Fibroblast of skin of right biceps (primary cell): Measurements from ENCODE around the gene ADPGK.

ENCODE experiments used
- DNase-seq: peaks from one replicate; pipeline ENCODE4 v3.0.0-alpha.2; 2013

Gene ADPGK

DNA sequence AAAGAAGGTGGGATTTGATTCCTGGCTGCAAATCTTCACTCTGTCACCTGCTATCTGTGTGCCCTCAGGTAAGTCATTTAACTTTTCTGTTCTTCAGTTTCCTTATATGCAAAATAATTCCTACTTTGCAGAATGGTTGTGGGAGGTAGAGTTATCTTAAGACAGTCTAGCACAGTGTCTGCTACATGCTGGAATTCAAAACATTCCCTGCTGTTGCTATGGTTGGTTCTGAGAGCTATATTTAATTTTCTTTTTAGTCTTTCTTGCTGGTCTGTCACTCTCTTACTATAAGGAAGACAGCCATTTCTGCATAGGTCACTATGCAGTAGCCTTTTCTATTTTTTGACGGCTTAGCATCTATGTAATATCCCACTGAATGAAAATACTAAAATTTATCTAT lies 4.0 kb upstream of the ADPGK start:
- no peak for DNase-seq

DNA sequence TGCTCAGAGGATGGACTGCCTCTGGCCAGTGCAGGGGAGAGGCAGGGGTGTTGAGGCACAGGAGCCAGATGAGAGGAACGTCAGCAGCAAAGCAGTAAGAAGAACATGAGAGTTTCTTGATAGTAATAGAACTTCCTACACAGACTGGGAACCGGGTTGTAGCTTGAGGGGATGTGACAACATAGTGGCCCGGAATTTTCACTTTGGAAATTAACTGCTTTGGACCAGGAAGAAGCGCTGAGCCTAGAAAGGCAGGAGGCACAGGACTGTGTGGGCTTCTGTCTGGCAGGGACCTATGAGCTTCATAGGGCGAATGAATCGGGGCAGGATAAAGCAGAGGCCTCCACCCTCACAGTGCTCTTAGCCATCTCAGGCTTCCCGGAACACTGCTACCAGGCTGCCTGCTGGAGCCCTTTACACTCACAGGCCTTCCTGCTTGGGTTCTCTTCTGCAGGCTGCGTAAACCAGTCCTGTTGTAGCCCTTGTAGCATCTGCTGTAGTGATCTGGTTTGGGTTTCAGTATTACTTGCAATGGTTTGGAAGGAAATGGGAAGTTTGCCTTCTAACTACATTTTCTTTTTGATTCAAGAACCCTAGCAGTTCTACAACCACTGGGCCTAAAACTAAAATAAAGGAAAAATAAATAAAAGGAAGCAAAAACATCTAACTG lies 3.3 kb upstream of the ADPGK start:
- no peak for DNase-seq

DNA sequence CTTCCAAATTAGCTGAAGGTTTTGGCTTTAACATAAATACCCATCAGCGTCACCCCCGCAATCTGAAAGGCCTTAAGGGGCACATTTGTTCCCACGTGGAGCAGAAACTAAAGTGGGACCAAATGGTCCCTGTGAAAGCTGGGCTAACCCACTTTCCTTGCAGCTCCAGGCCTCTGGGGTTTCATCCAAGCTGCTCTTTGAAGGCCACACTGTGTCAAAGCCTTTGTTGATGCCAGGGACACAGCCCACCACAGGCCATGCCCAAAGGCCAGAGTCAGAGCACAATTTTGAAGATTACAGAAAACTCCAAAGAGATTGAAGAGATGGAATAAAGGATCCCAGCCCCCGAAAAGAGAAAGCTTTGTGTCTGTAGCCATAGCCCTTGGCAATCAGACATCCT lies 2.7 kb upstream of the ADPGK start:
- no peak for DNase-seq

DNA sequence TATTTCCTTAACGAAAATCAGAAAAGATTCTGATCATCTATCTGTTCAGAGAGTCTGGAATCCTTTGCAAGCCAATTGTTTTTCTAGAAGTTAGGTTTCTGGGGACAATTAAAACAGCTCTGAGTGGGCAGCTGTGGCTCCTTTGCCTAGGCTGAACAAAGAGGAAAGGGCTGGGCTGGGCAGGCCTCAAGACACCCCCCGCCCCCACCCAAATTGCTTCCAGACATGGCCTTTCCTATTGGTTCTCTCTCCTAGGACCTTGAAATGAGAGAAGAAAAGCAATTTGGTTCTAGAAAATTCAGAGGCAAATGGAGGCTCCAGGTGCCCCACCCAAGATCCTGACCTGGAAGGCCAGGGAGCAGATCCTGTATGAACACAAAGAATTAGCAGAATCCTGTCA lies 2.3 kb upstream of the ADPGK start:
- DNase-seq = peak; percentile 27

DNA sequence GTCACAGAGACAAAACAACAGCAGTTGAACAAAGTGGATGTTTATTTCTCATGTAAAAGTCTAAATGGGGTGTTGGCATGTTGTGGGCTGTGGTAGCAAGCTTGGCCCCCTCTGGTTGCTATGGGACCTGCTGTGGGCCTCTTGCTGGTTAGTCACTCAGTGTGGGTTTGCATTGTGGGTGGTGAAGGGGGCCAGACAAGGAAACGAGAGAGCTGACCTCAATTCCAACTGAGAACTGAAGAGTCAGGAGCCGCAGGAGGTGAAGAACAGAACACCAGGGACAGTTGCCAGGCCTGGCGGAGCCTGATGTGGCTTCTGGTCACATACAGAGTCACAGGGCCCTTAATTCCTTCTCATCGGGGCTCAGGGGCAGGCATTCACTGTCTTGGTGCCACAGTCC lies 1.9 kb upstream of the ADPGK start:
- peak; percentile 80 for DNase-seq

DNA sequence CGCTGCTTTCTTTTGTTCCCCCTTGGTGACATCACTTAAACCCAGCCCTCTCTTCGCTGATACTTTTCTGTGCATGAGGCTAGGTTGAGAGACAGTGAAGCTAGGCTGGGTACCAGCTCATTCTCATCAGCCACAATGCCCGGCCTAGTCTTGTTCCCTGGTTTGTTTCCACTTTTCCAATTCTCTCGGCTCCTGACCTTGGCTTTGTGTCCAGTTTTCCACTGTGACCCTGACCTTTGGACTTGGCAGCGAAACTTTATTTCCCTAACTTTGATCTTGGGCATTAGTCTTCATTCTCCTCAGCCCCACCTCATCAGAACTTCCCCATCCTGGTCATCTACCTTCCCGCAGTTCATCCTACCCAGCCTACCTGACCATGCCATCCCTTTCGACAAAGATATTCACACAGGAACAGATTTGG lies 908 bp upstream of the ADPGK start:
- DNase-seq = no peak

DNA sequence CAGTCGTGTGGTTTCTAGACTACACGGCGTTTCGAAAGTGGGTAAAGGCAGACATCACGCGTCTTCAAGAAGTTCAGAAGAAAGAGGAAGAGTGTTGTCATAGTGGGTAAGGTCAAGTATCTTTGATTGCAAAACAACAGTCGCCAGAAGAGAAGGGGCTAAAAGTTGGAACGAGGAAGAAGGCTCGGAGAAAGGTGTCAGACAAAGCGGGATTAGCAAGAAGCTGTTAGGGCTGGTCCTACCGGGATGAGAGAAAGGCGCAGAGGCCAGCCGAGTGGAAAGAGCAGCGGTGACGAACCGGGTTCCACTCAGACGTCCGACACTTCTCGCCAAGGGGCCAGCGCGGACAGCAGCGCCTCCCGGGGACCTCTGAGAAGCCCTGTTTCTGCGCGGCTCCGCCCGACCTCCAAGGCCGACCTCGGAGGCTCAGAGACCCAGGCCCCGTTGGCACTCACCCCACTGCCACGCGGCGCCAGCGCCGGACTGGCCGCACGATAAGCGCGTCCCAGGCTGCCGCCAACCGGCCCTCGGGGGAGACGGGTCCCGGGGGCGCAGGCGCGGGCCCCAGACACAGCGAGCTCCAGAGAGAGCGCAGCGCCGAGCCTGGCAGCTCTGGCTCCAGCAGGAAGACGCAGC lies 436 bp downstream of the ADPGK start:
- DNase-seq = no peak

DNA sequence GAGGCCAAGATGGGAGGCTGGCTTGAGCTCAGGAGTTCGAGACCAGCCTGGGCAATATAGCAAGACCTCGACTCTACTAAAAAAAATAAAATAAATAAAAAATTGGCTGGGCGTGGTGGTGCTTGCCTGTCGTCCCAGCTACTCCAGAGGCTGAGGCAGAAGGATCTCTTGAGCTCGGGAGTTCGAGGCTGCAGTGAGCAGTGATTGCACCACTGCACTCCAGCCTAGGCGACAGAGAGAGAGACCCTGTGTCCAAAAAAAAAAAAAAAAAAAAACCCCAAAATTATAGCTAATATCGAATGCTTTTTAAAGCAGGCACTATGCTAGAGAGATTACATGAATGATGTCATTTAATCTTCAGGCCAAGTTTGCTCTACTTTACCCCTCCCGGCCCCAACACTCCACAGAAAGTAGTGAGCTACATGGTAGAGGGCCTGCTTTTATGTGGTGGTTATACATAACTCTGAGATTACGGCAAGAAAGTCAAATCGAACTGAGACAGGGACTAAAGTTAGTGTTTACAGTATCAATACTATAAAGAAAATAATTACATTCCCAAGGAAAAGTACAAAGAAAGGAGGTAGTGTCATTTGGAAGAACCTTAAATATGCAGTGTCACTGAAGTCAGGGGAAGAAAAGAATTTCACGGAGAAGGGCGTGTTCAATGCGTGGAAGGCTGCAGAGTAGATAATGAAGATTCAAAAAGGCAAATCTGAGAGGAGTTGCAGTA lies 1.1 kb downstream of the ADPGK start:
- no peak for DNase-seq

DNA sequence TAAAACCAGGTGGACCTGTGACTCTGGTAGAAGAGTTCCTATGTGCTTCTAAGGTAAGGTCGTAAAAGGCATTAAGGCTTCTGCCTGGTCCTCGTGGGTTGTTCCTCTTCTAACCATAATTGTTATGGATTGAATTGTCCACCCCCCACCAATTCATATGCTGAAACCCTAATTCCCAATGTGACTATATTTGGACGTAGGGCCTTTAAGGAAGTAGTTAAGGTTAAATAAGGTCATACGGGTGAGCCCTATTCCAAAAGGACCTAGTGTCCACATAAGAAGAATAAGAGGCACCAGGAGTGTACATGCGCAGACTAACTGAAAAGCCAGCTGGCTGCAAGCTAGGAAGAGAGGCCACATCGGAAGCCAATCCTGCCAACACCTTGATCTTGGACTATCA lies 1.9 kb downstream of the ADPGK start:
- DNase-seq = no peak

DNA sequence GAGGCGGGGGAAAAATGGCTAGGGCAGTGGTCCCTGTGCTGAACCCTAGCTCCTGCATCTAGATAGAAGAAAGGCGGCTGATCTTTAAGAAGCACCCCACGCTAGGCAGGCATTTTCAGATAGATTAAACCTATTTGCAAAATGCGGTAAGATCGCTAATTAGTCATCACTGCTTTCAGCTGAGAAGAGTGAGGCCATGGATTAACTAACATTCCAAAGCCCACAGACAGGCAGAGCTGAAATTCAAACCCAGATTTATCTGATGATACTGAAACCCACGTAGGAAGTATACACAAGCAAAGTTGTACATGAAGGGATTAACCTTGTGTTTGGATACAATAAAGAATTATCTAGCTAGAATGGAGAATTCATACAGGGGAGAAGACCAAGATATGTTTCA lies 4.8 kb downstream of the ADPGK start:
- no peak for DNase-seq

DNA sequence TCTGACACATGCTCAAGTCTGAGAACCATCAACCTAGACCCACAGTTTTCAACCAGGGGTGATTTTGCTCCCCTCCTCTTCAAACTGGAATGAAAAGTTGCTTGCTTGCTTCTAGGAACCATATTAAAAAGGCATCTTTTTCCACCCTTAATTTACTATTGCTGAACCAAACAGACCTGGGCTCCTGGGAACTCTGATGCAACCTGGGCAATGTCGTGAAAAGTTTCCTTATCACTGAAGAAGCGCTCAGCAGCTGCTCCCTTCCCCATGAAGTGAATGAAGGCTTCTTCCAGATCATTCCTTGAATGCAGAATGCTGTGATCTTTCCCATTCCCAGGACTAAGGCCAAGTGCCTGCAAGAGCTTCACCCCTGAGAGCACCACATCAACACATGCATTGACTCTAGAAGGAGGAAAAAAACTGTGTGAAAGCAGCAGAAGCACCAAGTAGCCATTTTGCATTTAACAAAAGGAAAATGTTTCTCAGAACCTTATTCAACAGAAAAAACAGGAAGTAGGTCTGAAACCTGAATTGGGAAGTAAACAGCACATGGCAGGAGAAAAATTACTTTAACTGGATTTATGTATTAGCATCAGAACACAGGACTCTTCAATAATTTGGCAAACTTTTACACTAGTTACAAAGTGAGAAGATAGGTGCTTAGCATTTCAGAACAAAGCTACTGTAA lies 8.7 kb downstream of the ADPGK start:
- no peak for DNase-seq

DNA sequence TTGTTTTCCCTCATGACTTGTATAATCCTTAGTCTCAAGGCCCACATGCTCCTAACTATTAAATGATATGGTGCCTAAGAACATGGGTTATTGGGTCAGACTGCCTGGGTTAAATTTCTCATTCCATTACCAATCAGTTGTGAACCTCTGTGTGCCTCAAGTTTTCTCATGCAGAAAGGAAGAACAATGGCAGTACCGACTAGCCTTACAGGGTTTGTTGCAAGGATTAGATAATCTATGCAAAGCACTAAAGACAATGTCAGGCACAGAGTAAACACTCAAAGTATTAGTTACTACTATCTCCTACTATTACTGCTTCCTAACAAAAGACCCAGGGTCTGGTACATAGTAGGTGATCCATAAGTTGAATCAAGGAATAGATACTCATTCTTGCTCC lies 12.2 kb downstream of the ADPGK start:
- DNase-seq = no peak

DNA sequence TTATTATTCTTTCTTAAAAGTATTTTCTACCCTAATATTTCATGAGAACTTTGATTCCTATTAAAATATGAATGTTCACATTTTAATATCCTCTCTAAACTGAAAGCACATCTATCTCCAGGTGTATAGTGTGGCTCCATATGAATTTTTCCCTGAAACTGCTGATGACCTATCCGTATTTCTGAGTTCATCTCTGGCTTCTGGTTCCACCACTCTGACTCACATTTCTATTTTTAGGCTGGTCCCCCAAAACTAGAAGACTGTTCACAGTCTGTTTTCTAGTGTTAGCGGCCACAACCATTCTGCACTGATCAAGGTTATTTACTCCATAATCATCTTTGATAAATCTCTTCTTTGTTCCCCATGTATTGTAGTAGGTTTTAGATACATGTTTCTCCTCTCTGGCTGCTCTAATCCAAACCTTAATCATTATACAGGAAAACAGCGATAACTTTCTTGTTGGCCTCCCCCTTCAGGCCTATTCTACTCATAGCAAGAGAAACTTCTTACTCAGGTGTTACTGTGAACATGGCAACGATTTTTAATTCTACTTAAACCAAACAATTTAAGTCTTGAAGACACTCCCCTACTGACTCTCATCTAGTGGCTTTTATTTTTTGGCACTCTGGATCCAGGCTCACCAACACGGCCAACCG lies 12.8 kb downstream of the ADPGK start:
- no peak for DNase-seq

DNA sequence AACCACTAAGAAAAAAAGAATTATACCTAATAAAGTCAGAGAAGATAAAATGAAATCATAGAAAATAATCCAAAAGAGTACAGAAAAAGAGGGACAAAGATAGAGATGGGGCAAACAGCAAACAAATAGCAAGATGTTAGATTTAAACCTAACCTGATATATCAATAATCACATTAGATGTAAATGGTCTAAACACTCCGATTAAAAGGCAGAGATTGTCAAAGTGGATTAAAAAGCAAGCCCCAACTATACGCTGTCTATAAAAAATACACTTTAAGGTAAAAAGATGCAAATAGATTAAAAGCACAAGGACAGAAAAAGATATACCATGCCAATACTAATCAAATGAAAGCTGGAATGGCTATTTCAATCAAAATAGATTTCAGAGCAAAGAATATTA lies 16.8 kb downstream of the ADPGK start:
- no peak for DNase-seq

DNA sequence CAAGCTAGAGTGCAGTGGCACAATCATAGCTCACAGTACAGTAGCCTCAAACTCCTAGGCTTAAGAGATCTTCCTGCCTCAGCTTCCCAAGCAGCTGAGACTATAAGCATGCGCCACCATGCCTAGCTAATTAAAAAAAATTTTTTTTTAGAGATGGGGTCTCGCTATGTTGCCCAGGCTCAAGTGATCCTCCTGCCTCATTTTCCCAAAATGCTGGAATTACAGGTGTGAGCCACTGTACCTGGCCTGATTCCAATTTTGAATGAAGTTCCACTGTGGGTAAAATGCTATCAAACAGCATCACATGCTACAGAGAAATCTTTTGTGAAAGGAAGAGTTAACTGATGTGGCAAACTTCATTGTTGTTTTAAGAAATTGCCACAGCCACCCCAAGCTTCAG lies 17.5 kb downstream of the ADPGK start:
- DNase-seq = no peak

DNA sequence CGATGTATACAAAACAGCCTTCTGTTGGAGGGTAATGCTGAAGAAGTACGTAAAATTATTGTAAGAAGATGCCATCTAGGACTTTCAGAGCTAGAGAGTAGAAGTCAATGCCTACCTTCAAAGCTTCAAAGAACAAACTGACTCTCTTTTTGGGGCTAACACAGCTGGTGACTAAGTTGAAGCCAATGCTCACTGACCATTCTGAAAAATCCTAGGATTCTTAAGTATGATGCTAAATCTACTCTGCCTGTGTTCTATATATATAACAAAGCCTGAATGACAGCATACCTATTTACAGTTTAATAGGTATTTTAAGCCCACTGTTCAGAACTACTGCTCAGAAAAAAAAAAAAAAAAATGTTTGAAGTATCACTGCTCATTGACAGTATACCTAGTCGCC lies 18.9 kb downstream of the ADPGK start:
- no peak for DNase-seq

DNA sequence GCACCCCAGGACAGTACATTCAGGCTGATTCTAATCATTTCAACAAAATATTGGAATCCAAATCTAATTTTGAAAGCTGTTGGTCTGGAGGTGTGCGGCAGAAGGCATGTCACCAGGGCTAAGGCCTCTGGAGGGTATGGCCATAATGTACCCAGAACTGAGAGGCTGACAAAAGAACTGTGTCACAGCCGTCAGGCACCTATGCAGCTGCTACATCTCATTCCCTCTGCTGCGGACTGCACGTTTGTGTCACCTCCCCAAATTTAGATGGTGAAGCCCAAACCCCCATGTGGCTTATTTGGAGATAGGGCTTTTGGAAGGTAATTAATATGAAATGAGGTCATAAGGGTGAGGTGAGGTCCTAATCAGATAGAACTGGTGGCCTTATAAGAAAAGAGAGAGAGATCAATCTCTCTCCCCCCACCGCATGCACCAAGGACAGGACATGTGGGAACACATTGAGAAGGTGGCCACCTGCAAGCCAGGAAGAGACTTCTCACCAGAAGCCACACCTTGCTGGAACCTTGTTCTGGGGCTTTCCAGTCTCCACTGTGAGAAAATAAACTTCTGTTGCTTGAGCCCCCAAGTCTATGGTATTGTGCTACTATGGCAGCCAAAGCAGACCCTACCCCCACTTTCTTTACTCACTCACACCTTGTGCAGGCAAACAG lies 22.8 kb downstream of the ADPGK start:
- no peak for DNase-seq

DNA sequence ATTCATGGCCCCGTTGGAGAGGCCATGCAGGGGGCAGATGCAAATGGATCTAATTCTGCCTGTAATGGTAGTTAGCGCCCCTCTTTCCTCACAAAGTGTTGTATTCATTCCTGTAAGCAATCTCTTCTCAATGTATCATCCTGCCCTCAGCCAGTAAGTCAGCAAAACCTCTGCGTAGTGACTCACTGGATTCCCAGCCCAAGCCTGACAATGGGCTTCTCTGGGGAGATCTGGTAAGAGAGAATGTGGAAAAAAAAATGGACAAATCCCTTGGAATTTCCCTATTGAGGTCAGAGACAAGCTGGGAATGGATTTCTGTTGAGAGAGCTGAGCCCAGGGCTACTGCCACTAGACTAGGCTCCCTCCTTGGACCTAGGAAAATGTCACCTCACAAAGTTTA lies 25.4 kb downstream of the ADPGK start:
- peak; percentile 97 for DNase-seq

DNA sequence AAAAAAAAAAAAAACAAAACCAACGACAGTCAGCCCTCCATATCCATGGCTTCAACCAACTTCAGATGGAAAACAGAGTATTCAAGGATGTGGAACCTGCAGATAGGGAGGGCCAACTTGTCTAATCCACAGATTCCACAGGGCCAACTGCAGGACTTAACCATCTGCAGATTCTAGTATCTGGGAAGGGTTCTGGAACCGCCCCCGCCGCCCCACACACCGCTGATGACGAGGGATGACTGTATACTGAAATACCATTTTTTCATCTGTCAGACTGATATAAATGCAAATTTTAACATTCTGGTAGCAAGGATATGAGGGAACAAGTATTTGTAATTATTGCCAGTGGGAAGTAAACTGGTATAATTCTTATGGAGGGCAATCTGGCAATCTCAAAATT lies 29.5 kb downstream of the ADPGK start:
- DNase-seq = no peak

DNA sequence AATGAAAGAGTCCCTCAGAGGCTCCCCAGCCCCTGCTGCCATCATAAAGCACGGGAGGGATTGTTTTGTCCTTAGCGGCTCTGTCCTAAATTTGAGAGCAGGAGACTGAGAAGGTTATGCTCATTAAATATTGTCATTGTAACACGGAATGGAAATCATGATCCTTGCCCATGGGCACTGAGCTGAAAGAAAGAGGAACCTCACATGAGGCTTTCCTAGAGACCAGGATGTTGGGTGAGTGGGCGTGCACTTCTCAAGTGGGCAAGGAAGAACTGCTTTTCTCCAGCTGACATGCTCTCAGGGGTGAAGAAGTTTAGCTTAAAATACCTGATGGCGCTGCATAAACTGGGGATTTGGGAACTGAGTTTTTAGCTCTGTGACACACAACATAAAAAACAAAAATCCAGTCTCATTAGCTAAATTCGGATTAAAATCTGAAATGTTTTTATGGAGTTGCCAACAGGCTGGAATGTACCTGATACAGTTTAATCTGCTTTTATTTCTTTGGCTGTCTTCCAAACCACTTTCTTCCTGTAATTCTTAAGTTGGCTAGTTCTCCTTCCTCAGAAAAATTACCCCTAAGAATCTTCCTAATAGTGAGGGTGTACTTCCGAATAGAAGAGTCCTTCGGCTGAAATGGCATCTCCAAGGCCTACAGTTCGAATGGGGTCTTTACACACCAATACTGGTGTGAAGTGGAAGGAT lies 31.7 kb downstream of the ADPGK start:
- DNase-seq = no peak

DNA sequence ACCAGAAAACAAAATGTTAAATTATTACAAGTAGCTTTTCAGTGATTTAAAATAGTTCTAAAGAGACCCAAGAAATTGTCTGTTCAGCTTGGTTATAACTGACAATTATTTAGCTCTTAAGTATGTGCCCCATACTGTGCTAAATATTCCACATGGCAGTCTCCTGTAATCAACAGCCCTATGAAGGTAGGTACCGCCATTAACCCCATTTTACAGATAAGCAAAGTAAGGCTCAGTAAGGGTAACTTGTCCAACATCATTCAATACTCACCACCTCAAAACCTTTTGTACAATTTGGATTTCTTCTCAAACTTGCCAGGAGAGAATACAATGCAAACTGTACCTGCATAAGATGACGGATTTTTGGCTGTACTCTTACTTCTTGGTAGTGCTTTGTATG lies 33.9 kb downstream of the ADPGK start:
- no peak for DNase-seq

DNA sequence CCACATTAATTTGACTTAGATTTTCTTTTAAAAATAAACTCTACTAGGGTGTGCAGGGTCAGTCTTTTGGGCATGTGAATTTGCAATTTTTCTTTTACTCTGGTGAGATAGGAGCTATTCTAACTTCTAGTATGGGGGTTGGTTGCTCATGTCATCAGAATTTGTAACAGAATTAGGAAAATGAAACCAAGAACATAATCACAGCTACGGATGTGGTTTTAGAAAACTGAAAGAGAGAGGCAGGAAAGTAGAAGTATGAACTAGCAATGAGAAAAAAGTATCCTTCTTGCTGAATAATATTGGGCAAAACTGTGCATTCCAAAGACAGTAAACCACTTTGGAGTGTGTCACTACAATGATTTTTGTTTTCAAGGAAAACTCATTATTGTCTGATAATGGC lies 43.3 kb downstream of the ADPGK start:
- no peak for DNase-seq
